ENCODE results near the gene RAB11FIP4. TPM values are rescaled to one million over a fixed set of nuclear protein-coding genes. Genes with fewer than 3 reads are reported as not detected.

The RAB11FIP4 gene
- total and polyA plus RNA-seq, 2 of the 8 experiments (the other 6 are each of a cell fraction or from before 2014, with no cell fraction given): 21.7 to 53.2 TPM

- TF ChIP-seq ATF3 (IDR thresholded peaks at IDR 0.05; ENCODE audit: insufficient read depth, low read depth, low read length) (no peak), KDM5A (IDR thresholded peaks at IDR 0.05; ENCODE audit: low read length) (no peak), SP1 (IDR thresholded peaks at IDR 0.05; ENCODE audit: low read depth, low read length) (no peak), MAFK (IDR thresholded peaks at IDR 0.05; ENCODE audit: low read depth, low read length) (no peak), BACH1 (IDR thresholded peaks at IDR 0.05; ENCODE audit: low read length) (no peak), SRF (IDR thresholded peaks at IDR 0.05; ENCODE audit: low read depth, low read length) (no peak), PHF8 (conservative IDR thresholded peaks at IDR 0.05; ENCODE audit: low read depth, low read length) (no peak), JUND (IDR thresholded peaks at IDR 0.05; ENCODE audit: low read length) (no peak), CTCF (IDR thresholded peaks at IDR 0.05; ENCODE audit: control extremely low read depth in 1 of 3, insufficient read depth in 1 of 3, low read depth in 1 of 3, low read length in 3 of 3) (no peak), NRF1 (IDR thresholded peaks at IDR 0.05; ENCODE audit: low read depth, low read length) (no peak)
Observed at GRCh38 chr17:31487063-31487647, 95.7 kb downstream of the RAB11FIP4 start (continued).
